Neural cell (in vitro differentiated cells): ENCODE results near the gene TOR1AIP1. TPM values are rescaled to one million over a fixed set of nuclear protein-coding genes. Genes with fewer than 3 reads are reported as not detected.

Source experiments
- H2AFZ ChIP-seq: fragments of 200-600, 300-800 bp; sonication (generic), shearing (Covaris generic); 2 replicates; pipeline ENCODE4 v1.6.0; 2014; ENCODE audit warnings: low read depth, mild to moderate bottlenecking, antibody characterized with exemption, low read length, moderate library complexity
- H3F3A ChIP-seq: fragments of 200-600 bp; shearing (Covaris generic); 2 replicates; pipeline ENCODE4 v1.6.1; 2016; ENCODE audit warnings: mild to moderate bottlenecking, moderate library complexity, mixed read lengths, antibody characterized with exemption, low read length; ENCODE audit not compliant: insufficient read depth, poor library complexity, severe bottlenecking
- H3K27ac ChIP-seq: fragments of 200-600, 300-800 bp; sonication (generic), shearing (Covaris generic); 2 replicates; pipeline ENCODE4 v1.5.1; 2014; ENCODE audit warnings: mild to moderate bottlenecking, low read length, moderate library complexity
- H3K27me3 ChIP-seq: fragments of 300-800, 200-600 bp; sonication (generic), shearing (Covaris generic); 2 replicates; pipeline ENCODE4 v1.6.0; 2014; ENCODE audit warnings: mild to moderate bottlenecking, low read depth, low read length, moderate library complexity; ENCODE audit not compliant: insufficient read depth
- H3K36me3 ChIP-seq: fragments of 300-800, 200-600 bp; sonication (generic), shearing (Covaris generic); 2 replicates; pipeline ENCODE4 v1.5.1; 2014; ENCODE audit warnings: mild to moderate bottlenecking, antibody characterized with exemption, low read length, moderate library complexity; ENCODE audit not compliant: insufficient read depth
- H3K4me2 ChIP-seq: fragments of 300-800, 200-600 bp; sonication (generic), shearing (Covaris generic); 2 replicates; pipeline ENCODE4 v1.6.0; 2014; ENCODE audit warnings: mild to moderate bottlenecking, low read length
- H3K4me3 ChIP-seq: fragments of 300-800, 200-600 bp; sonication (generic), shearing (Covaris generic); 2 replicates; pipeline ENCODE4 v1.5.1; 2014; ENCODE audit warnings: mild to moderate bottlenecking, low read length, moderate library complexity
- H3K79me2 ChIP-seq: fragments of 200-600 bp; shearing (Covaris generic); replicated peaks from 2 replicates; pipeline ENCODE4 v1.6.0; 2014; ENCODE audit warnings: mild to moderate bottlenecking, low read length, moderate library complexity; ENCODE audit not compliant: insufficient read depth
- H3K9ac ChIP-seq: fragments of 300-800, 200-600 bp; sonication (generic), shearing (Covaris generic); 2 replicates; pipeline ENCODE4 v1.6.1; 2016; ENCODE audit warnings: mild to moderate bottlenecking, low read length, mixed read lengths
- H3K9me2 ChIP-seq: fragments of 200-600 bp; shearing (Covaris generic); 2 replicates; pipeline ENCODE4 v1.6.1; 2016; ENCODE audit warnings: mild to moderate bottlenecking, low read length, mixed read lengths; ENCODE audit not compliant: insufficient read depth
- H3K9me3 ChIP-seq: fragments of 200-600, 300-800 bp; sonication (generic), shearing (Covaris generic); 2 replicates; pipeline ENCODE4 v1.6.1; 2016; ENCODE audit warnings: mild to moderate bottlenecking, mixed run types, low read length, moderate library complexity, mixed read lengths
- H4K20me1 ChIP-seq: fragments of 200-600 bp; shearing (Covaris generic); 2 replicates; pipeline ENCODE4 v1.6.1; 2016; ENCODE audit warnings: mild to moderate bottlenecking, mixed run types; ENCODE audit not compliant: insufficient read depth
- EP300 ChIP-seq: fragments of 450-650 bp; conservative IDR thresholded peaks from 2 replicates; pipeline ENCODE4 v1.6.1; 2014; ENCODE audit warnings: antibody characterized with exemption, mild to moderate bottlenecking, moderate library complexity; ENCODE audit not compliant: poor library complexity, severe bottlenecking
- EZH2 ChIP-seq: fragments of 200-600, 300-800 bp; shearing (Covaris generic), sonication (generic); IDR thresholded peaks from 2 replicates; pipeline ENCODE4 v1.6.1; 2014; ENCODE audit warnings: antibody characterized with exemption, low read length, borderline replicate concordance, mild to moderate bottlenecking; ENCODE audit not compliant: insufficient read depth, poor library complexity, severe bottlenecking
- MXI1 ChIP-seq: fragments of 450-650 bp; conservative IDR thresholded peaks from 2 replicates; pipeline ENCODE4 v1.6.1; 2014; ENCODE audit warnings: antibody characterized with exemption, mild to moderate bottlenecking; ENCODE audit not compliant: poor library complexity, severe bottlenecking
- POLR2AphosphoS5 ChIP-seq: IDR thresholded peaks from 2 replicates; pipeline ENCODE4 v1.6.1; 2012
- RAD21 ChIP-seq: fragments of 450-650 bp; conservative IDR thresholded peaks from 2 replicates; pipeline ENCODE4 v1.6.1; 2014; ENCODE audit warnings: antibody characterized with exemption, mild to moderate bottlenecking, moderate library complexity
- SMC3 ChIP-seq: fragments of 450-650 bp; conservative IDR thresholded peaks from 2 replicates; pipeline ENCODE4 v1.6.1; 2014; ENCODE audit warnings: antibody characterized with exemption, mild to moderate bottlenecking, moderate library complexity; ENCODE audit not compliant: poor library complexity
- TAF1 ChIP-seq: IDR thresholded peaks from 2 replicates; pipeline ENCODE4 v1.6.1; 2012; ENCODE audit warnings: low read depth
- polyA plus RNA-seq: library from polyadenylated mRNA; depleted of rRNA; stranded (reverse); fragments of >200 nt; gene quantifications from 2 replicates; pipeline ENCODE4 v1.2.3, GENCODE V29; 2014
- TF ChIP-seq, protein P1 (sequence below): IDR thresholded peaks from 2 replicates; pipeline ENCODE4 v1.6.1; 2012; ENCODE audit warnings: borderline replicate concordance
- TF ChIP-seq, protein P2 (sequence below): fragments of 450-650 bp; IDR thresholded peaks from 2 replicates; pipeline ENCODE4 v1.5.1; 2014; ENCODE audit warnings: antibody characterized with exemption, mild to moderate bottlenecking, moderate library complexity; ENCODE audit not compliant: poor library complexity, severe bottlenecking

Gene TOR1AIP1
- polyA plus RNA-seq, 1 donor from 2014 or later = 10.4 TPM

- H3F3A ChIP-seq = no peaks in the 10 kb centered on the region
- no peak for TF ChIP-seq EZH2
- no peak for TF ChIP-seq TAF1
- TF ChIP-seq EP300 = no peak
- no peak for TF ChIP-seq SMC3
- TF ChIP-seq, protein P1, sequence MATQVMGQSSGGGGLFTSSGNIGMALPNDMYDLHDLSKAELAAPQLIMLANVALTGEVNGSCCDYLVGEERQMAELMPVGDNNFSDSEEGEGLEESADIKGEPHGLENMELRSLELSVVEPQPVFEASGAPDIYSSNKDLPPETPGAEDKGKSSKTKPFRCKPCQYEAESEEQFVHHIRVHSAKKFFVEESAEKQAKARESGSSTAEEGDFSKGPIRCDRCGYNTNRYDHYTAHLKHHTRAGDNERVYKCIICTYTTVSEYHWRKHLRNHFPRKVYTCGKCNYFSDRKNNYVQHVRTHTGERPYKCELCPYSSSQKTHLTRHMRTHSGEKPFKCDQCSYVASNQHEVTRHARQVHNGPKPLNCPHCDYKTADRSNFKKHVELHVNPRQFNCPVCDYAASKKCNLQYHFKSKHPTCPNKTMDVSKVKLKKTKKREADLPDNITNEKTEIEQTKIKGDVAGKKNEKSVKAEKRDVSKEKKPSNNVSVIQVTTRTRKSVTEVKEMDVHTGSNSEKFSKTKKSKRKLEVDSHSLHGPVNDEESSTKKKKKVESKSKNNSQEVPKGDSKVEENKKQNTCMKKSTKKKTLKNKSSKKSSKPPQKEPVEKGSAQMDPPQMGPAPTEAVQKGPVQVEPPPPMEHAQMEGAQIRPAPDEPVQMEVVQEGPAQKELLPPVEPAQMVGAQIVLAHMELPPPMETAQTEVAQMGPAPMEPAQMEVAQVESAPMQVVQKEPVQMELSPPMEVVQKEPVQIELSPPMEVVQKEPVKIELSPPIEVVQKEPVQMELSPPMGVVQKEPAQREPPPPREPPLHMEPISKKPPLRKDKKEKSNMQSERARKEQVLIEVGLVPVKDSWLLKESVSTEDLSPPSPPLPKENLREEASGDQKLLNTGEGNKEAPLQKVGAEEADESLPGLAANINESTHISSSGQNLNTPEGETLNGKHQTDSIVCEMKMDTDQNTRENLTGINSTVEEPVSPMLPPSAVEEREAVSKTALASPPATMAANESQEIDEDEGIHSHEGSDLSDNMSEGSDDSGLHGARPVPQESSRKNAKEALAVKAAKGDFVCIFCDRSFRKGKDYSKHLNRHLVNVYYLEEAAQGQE = no peak
- TF ChIP-seq, protein P2, sequence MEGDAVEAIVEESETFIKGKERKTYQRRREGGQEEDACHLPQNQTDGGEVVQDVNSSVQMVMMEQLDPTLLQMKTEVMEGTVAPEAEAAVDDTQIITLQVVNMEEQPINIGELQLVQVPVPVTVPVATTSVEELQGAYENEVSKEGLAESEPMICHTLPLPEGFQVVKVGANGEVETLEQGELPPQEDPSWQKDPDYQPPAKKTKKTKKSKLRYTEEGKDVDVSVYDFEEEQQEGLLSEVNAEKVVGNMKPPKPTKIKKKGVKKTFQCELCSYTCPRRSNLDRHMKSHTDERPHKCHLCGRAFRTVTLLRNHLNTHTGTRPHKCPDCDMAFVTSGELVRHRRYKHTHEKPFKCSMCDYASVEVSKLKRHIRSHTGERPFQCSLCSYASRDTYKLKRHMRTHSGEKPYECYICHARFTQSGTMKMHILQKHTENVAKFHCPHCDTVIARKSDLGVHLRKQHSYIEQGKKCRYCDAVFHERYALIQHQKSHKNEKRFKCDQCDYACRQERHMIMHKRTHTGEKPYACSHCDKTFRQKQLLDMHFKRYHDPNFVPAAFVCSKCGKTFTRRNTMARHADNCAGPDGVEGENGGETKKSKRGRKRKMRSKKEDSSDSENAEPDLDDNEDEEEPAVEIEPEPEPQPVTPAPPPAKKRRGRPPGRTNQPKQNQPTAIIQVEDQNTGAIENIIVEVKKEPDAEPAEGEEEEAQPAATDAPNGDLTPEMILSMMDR = no peak
- no peak for TF ChIP-seq RAD21
- no peak for TF ChIP-seq POLR2AphosphoS5
- TF ChIP-seq MXI1 = no peak
- no peaks in the 10 kb centered on the region for H3K9me2 ChIP-seq
- H3K9me3 ChIP-seq = no peaks in the 10 kb centered on the region
- no peak overlapping the region for H3K4me3 ChIP-seq
- no peak overlapping the region for H2AFZ ChIP-seq
- no peaks in the 10 kb centered on the region for H4K20me1 ChIP-seq
- no peak overlapping the region for H3K4me2 ChIP-seq
- no peak overlapping the region for H3K9ac ChIP-seq
- no peak overlapping the region for H3K27ac ChIP-seq
- no peaks in the 10 kb centered on the region for H3K36me3 ChIP-seq
- peaks cover 71% of the 10 kb centered on the region for H3K79me2 ChIP-seq
- H3K27me3 ChIP-seq = no peaks in the 10 kb centered on the region
Observed at GRCh38 chr1:179968994-179969919, 87.2 kb downstream of the TOR1AIP1 start.

Other genes starting within 250 kb of the TOR1AIP1 start
- gene FAM163A, start 139.0 kb upstream of the TOR1AIP1 start, polyA plus RNA-seq = 0.14 and 0.21 TPM in 2 replicates
- 44.7 and 61.3 TPM in 2 replicates for gene TOR1AIP2, start 4.5 kb upstream of the TOR1AIP1 start, polyA plus RNA-seq
- gene CEP350, start 72.5 kb downstream of the TOR1AIP1 start, polyA plus RNA-seq = 28.1 and 31.9 TPM in 2 replicates